MM.1S (cell line): Measurements from ENCODE around the gene WASL.

Experiments used
- DNase-seq: peaks from one replicate; pipeline ENCODE4 v3.0.0-alpha.2; 2015
- H2AFZ ChIP-seq: fragments of 300-600 bp; sonication (generic); 2 replicates; pipeline ENCODE4 v1.6.0; 2016; ENCODE audit warnings: antibody characterized with exemption, low read length
- H3F3A ChIP-seq: fragments of 300-600 bp; sonication (generic); 2 replicates; pipeline ENCODE4 v1.6.1; 2016; ENCODE audit warnings: mild to moderate bottlenecking, antibody characterized with exemption, low read length, moderate library complexity, mixed read lengths; ENCODE audit not compliant: insufficient read depth
- H3K27ac ChIP-seq: fragments of 300-600 bp; sonication (generic); 2 replicates; pipeline ENCODE4 v1.5.1; 2016; ENCODE audit warnings: mild to moderate bottlenecking, low read length
- H3K27me3 ChIP-seq: fragments of 300-600 bp; sonication (generic); replicated peaks from 2 replicates; pipeline ENCODE4 v1.6.0; 2016; ENCODE audit warnings: low read length; ENCODE audit not compliant: insufficient read depth
- H3K36me3 ChIP-seq: fragments of 300-600 bp; sonication (generic); replicated peaks from 2 replicates; pipeline ENCODE4 v1.6.1; 2016; ENCODE audit warnings: mild to moderate bottlenecking, low read length, mixed read lengths; ENCODE audit not compliant: insufficient read depth
- H3K4me1 ChIP-seq: fragments of 300-600 bp; sonication (generic); 2 replicates; pipeline ENCODE4 v1.6.1; 2016; ENCODE audit warnings: low read length, mixed read lengths
- H3K4me2 ChIP-seq: fragments of 300-600 bp; sonication (generic); 2 replicates; pipeline ENCODE4 v1.6.0; 2016; ENCODE audit warnings: low read depth, low read length
- H3K4me3 ChIP-seq: fragments of 300-600 bp; sonication (generic); 2 replicates; pipeline ENCODE4 v1.5.1; 2016; ENCODE audit warnings: low read length, mixed read lengths
- H3K79me2 ChIP-seq: fragments of 300-600 bp; sonication (generic); 2 replicates; pipeline ENCODE4 v1.6.1; 2016; ENCODE audit warnings: mixed run types, low read length, mixed read lengths
- H3K9ac ChIP-seq: fragments of 300-600 bp; sonication (generic); 2 replicates; pipeline ENCODE4 v1.6.1; 2016; ENCODE audit warnings: low read length, mixed read lengths
- H3K9me2 ChIP-seq: fragments of 300-600 bp; sonication (generic); replicated peaks from 2 replicates; pipeline ENCODE4 v1.6.1; 2016; ENCODE audit warnings: mild to moderate bottlenecking, low read length, mixed read lengths; ENCODE audit not compliant: insufficient read depth
- H3K9me3 ChIP-seq: fragments of 300-600 bp; sonication (generic); replicated peaks from 2 replicates; pipeline ENCODE4 v1.6.1; 2016; ENCODE audit warnings: mild to moderate bottlenecking, low read length, mixed read lengths; ENCODE audit not compliant: insufficient read depth
- H4K20me1 ChIP-seq: fragments of 300-600 bp; sonication (generic); 2 replicates; pipeline ENCODE4 v1.6.1; 2016; ENCODE audit warnings: mild to moderate bottlenecking, low read length, moderate library complexity, mixed read lengths; ENCODE audit not compliant: insufficient read depth
- EZH2 ChIP-seq: fragments of 300-600 bp; sonication (generic); optimal IDR thresholded peaks from 2 replicates; pipeline ENCODE3; 2017; ENCODE audit warnings: low read depth, mild to moderate bottlenecking, antibody characterized with exemption, low read length, mixed read lengths
- EZH2phosphoT487 ChIP-seq: fragments of 300-600 bp; sonication (generic); IDR thresholded peaks from 2 replicates; pipeline ENCODE4 v1.6.1; 2018; ENCODE audit warnings: antibody characterized with exemption, low read length
- TF ChIP-seq, protein P1 (sequence below): fragments of 300-600 bp; sonication (generic); IDR thresholded peaks from 2 replicates; pipeline ENCODE4 v1.5.1; 2016; ENCODE audit warnings: antibody characterized with exemption, low read length, mixed read lengths

Gene WASL

DNA sequence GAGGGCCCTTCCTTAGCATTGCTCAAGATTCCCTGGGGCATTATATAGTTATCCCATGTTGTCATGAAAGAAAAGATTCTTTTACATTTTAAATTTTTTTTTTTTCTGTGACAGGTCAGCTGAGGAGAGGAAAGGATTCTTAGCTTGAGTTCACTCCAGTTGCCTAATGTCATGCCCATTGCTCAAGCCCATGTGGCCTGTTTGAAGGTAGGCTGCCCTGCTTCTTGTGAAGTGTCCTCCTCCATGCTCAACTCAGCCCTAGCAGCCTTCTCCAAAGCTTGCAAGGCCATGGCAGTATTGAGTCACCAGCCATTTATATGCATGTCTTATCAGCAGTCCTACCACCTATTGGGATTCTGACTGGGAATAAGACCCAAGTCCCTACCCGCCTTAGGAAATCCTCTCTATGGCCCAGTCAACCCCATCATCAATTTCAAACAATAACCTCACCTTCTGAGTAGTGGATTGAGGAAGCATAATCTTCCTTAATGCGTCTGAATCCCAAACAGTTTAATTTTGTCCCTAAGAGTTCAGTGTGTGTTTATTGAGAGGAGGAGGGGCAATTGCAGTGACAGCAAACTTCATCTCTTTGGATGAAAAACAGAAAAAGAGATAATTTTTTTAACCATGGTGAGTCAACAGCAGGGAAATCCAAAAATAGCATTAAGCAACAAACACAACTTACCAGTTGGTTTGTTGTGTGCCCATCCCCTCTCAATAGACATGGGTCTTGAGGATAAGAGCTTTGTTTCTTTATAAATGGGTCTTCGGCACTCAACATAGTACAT lies 38.6 kb upstream of the WASL start:
- Histone ChIP-seq H3K9me3 (no peaks in the 10 kb centered on the region), H4K20me1 (no peaks in the 10 kb centered on the region), H3K9me2 (no peaks in the 10 kb centered on the region), H3K36me3 (no peaks in the 10 kb centered on the region), H3K27me3 (no peaks in the 10 kb centered on the region), H2AFZ (no peak overlapping the region), H3K4me3 (no peak overlapping the region), H3K9ac (no peak overlapping the region), H3K4me2 (no peak overlapping the region), H3K79me2 (no peaks in the 10 kb centered on the region), H3K4me1 (no peaks in the 10 kb centered on the region), H3K27ac (no peak overlapping the region), H3F3A (no peaks in the 10 kb centered on the region)
- DNase-seq, result no peak
- TF ChIP-seq EZH2, result no peak
- TF ChIP-seq, protein P1, sequence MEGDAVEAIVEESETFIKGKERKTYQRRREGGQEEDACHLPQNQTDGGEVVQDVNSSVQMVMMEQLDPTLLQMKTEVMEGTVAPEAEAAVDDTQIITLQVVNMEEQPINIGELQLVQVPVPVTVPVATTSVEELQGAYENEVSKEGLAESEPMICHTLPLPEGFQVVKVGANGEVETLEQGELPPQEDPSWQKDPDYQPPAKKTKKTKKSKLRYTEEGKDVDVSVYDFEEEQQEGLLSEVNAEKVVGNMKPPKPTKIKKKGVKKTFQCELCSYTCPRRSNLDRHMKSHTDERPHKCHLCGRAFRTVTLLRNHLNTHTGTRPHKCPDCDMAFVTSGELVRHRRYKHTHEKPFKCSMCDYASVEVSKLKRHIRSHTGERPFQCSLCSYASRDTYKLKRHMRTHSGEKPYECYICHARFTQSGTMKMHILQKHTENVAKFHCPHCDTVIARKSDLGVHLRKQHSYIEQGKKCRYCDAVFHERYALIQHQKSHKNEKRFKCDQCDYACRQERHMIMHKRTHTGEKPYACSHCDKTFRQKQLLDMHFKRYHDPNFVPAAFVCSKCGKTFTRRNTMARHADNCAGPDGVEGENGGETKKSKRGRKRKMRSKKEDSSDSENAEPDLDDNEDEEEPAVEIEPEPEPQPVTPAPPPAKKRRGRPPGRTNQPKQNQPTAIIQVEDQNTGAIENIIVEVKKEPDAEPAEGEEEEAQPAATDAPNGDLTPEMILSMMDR, result no peak
- no peak for TF ChIP-seq EZH2phosphoT487

DNA sequence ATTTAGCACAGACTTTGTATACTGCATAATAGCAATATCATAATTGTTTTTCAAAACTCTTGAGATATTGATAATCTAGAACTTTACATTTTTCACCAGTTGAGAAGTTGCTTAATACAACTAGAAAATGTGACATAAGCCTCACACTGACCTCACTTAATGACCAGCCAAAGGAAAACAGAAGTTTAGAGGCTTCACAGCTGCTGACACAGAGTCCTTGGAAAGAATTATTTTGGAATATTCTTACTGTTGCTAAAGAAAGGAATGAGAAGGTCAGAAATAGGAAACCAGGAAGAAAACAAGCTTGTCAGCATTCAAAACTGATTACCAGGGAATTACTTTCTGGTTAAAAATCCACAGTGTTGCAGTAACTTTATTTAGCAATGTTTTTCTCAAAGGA lies 35.5 kb upstream of the WASL start:
- Histone ChIP-seq H3K4me3 (no peak overlapping the region), H2AFZ (no peak overlapping the region), H3K9ac (no peak overlapping the region), H4K20me1 (no peaks in the 10 kb centered on the region), H3K4me2 (no peak overlapping the region), H3F3A (no peaks in the 10 kb centered on the region), H3K27me3 (no peaks in the 10 kb centered on the region), H3K9me2 (no peaks in the 10 kb centered on the region), H3K27ac (no peak overlapping the region), H3K9me3 (no peaks in the 10 kb centered on the region), H3K36me3 (no peaks in the 10 kb centered on the region), H3K79me2 (no peaks in the 10 kb centered on the region), H3K4me1 (no peaks in the 10 kb centered on the region)
- DNase-seq, result no peak
- TF ChIP-seq EZH2 (no peak), EZH2phosphoT487 (no peak)
- TF ChIP-seq, protein P1, result no peak

- no peaks in the 10 kb centered on the region for H3K79me2 ChIP-seq
- no peak overlapping the region for H3K4me3 ChIP-seq
- H2AFZ ChIP-seq, result no peak overlapping the region
- no peaks in the 10 kb centered on the region for H3K9me3 ChIP-seq
- H3F3A ChIP-seq, result no peaks in the 10 kb centered on the region
- no peak overlapping the region for H3K9ac ChIP-seq
- no peaks in the 10 kb centered on the region for H3K36me3 ChIP-seq
- no peak overlapping the region for H3K4me2 ChIP-seq
- H3K4me1 ChIP-seq, result no peaks in the 10 kb centered on the region
- H4K20me1 ChIP-seq, result no peaks in the 10 kb centered on the region
- TF ChIP-seq EZH2 (no peak), EZH2phosphoT487 (no peak)
- TF ChIP-seq, protein P1, result no peak
- no peaks in the 10 kb centered on the region for H3K27me3 ChIP-seq
- no peaks in the 10 kb centered on the region for H3K9me2 ChIP-seq
- H3K27ac ChIP-seq, result no peak overlapping the region
- DNase-seq, result no peak
Observed at GRCh38 chr7:123783820-123784219, 35.0 kb upstream of the WASL start.
